Measurements from ENCODE around the gene DLX4. TPM values are rescaled to one million over a fixed set of nuclear protein-coding genes. Genes with fewer than 3 reads are reported as not detected.

DLX4 gene
- total RNA-seq, 4 donors from 2014 or later = 1.4 to 5.7 (median 3.4) TPM

- Histone ChIP-seq H3K27me3 (peaks cover 4% of the 10 kb centered on the region), H3K4me3 (no peak overlapping the region), H3K4me1 (peaks cover 10% of the 10 kb centered on the region), H3K36me3 (no peaks in the 10 kb centered on the region), H3K9me3 (no peaks in the 10 kb centered on the region), H3K27ac (no peak overlapping the region)
- TF ChIP-seq POLR2A (IDR thresholded peaks at IDR 0.05) (no peak), CTCF (IDR thresholded peaks at IDR 0.05) (no peak), EP300 (IDR thresholded peaks at IDR 0.05) (no peak), POLR2AphosphoS5 (IDR thresholded peaks at IDR 0.05) (no peak)
- WGBS = 69% methylated on average over 6 of the region's 6 CpGs
- DNase-seq (ENCODE audit: low spot score in 2 of 2) = no peak
Observed at GRCh38 chr17:50022463-50023130, 53.6 kb downstream of the DLX4 start.

GRCh38 chr17:50023520-50023919 is 54.5 kb downstream of the DLX4 start:
- no peak for TF ChIP-seq EP300 (IDR thresholded peaks at IDR 0.05)
- no peak for TF ChIP-seq POLR2AphosphoS5 (IDR thresholded peaks at IDR 0.05)
- TF ChIP-seq CTCF (IDR thresholded peaks at IDR 0.05) = no peak
- no peak for TF ChIP-seq POLR2A (IDR thresholded peaks at IDR 0.05)
- Histone ChIP-seq H3K27me3 (peaks cover 13% of the 10 kb centered on the region), H3K4me1 (peaks cover 19% of the 10 kb centered on the region), H3K36me3 (no peaks in the 10 kb centered on the region), H3K4me3 (no peak overlapping the region), H3K9me3 (no peaks in the 10 kb centered on the region), H3K27ac (no peak overlapping the region)
- no peak for DNase-seq (ENCODE audit: low spot score in 2 of 2)
- WGBS = 66% methylated on average over 8 of the region's 8 CpGs

Other genes with a start within 250 kb of the DLX4 start
- 10 to 100 TPM; 24.2 to 47.3 (median 28.7) TPM for gene FAM117A, start 205.1 kb upstream of the DLX4 start, total RNA-seq
- 10 to 100 TPM; 37.1 to 71.4 (median 52.2) TPM for gene KAT7, start 180.5 kb upstream of the DLX4 start, total RNA-seq
- gene TAC4, start 121.1 kb upstream of the DLX4 start, total RNA-seq = not detected
- 10 to 100 TPM; 12.9 to 31.8 (median 23.8) TPM for gene DLX3, start 26.0 kb downstream of the DLX4 start, total RNA-seq
- 100 to 1,000 TPM in 3 of 4 donors, 10 to 100 TPM in 1; 85.9 to 229 (median 198) TPM for gene ITGA3, start 86.9 kb downstream of the DLX4 start, total RNA-seq
- gene PDK2, start 126.2 kb downstream of the DLX4 start, total RNA-seq = 100 to 1,000 TPM in 2 of 4 donors, 10 to 100 TPM in 2; 33.2 to 114 (median 69.6) TPM
- gene SAMD14, start 161.0 kb downstream of the DLX4 start, total RNA-seq = under 1 TPM in 1 of 4 donors, not detected in 3; 0.68 TPM
- 10 to 100 TPM; 21.5 to 26.2 (median 23.7) TPM for gene PPP1R9B, start 181.5 kb downstream of the DLX4 start, total RNA-seq
- gene SGCA, start 196.8 kb downstream of the DLX4 start, total RNA-seq = 1 to 10 TPM; 2.1 to 5.8 (median 4.0) TPM
- 10 to 100 TPM; 19.2 to 56.8 (median 33.1) TPM for gene COL1A1, start 232.4 kb downstream of the DLX4 start, total RNA-seq